Body of pancreas (tissue), 4 donors: ENCODE data around the gene NOL9.

Source experiments
- POLR2A ChIP-seq, 3 donors: fragments of 450-650 bp; IDR thresholded peaks; one replicate each; pipeline ENCODE4 v1.6.1; 2016; ENCODE audit warnings: antibody characterized with exemption in 3 of 3, mild to moderate bottlenecking in 2 of 3
- TF ChIP-seq, protein P1 (sequence below), 7 experiments: fragments of 450-650 bp in 4 of 7; fragments of 200-600 bp in 3 of 7; sonication (generic) in 3 of 7; IDR thresholded peaks; one replicate each; pipeline ENCODE4 v1.5.1; 2016 to 2019; ENCODE audit warnings: antibody characterized with exemption in 7 of 7

DNA sequence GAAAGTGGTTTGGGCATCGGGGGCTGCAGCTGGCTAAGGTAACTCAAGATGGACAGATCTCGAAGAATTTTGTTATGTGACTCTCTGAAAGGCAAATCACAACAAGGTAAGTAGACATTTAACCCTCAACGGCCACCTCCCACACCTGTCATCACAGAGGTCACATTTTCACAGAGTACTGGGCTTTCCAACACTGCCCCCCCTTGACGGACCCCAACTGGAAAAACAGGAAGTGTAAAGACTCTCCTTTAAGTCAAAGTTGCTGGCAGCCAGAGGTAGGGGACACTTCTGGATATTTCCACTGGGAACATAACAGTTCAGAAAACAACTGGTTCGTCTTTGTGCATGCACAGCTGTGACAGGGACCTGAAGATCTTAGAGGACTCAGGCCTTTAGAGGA lies 22.3 kb downstream of the NOL9 start:
- TF ChIP-seq, protein P1, sequence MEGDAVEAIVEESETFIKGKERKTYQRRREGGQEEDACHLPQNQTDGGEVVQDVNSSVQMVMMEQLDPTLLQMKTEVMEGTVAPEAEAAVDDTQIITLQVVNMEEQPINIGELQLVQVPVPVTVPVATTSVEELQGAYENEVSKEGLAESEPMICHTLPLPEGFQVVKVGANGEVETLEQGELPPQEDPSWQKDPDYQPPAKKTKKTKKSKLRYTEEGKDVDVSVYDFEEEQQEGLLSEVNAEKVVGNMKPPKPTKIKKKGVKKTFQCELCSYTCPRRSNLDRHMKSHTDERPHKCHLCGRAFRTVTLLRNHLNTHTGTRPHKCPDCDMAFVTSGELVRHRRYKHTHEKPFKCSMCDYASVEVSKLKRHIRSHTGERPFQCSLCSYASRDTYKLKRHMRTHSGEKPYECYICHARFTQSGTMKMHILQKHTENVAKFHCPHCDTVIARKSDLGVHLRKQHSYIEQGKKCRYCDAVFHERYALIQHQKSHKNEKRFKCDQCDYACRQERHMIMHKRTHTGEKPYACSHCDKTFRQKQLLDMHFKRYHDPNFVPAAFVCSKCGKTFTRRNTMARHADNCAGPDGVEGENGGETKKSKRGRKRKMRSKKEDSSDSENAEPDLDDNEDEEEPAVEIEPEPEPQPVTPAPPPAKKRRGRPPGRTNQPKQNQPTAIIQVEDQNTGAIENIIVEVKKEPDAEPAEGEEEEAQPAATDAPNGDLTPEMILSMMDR (IDR thresholded peaks at IDR 0.05): no peak
- no peak for TF ChIP-seq POLR2A (IDR thresholded peaks at IDR 0.05)
